LNCaP clone FGC (cell line): ENCODE measurements around the gene ZNF319.

Experiments used
- DNase-seq: peaks from one replicate; pipeline ENCODE4 v3.0.0-alpha.2; 2011; ENCODE audit warnings: low read depth
- H3K4me3 ChIP-seq: 2 replicates; pipeline ENCODE4 v1.5.1; 2011; ENCODE audit warnings: mild to moderate bottlenecking, low read depth, low read length, control low read depth
- CTCF ChIP-seq: IDR thresholded peaks from 2 replicates; pipeline ENCODE4 v1.5.1; 2012; ENCODE audit warnings: mild to moderate bottlenecking; ENCODE audit not compliant: control insufficient read depth, insufficient read depth; ENCODE audit errors: extremely low read depth

ZNF319 gene

GRCh38 chr16:57987441-57988177, 12.9 kb downstream of the ZNF319 start:
- no peak for TF ChIP-seq CTCF
- no peak overlapping the region for H3K4me3 ChIP-seq
- no peak for DNase-seq

- H3K4me3 ChIP-seq = no peak overlapping the region
- TF ChIP-seq CTCF = no peak
- DNase-seq = no peak
Measured at GRCh38 chr16:57986196-57986595, 14.3 kb downstream of the ZNF319 start.

GRCh38 chr16:57985204-57986181, 15.0 kb downstream of the ZNF319 start:
- DNase-seq = no peak
- H3K4me3 ChIP-seq = no peak overlapping the region
- no peak for TF ChIP-seq CTCF

- no peak for TF ChIP-seq CTCF
- no peak for DNase-seq
- H3K4me3 ChIP-seq = no peak overlapping the region
Measured at GRCh38 chr16:57984443-57985203, 15.8 kb downstream of the ZNF319 start.

- no peak overlapping the region for H3K4me3 ChIP-seq
- no peak for DNase-seq
- TF ChIP-seq CTCF = no peak
Measured at GRCh38 chr16:57982385-57982784, 18.1 kb downstream of the ZNF319 start.

GRCh38 chr16:57981636-57982035, 18.8 kb downstream of the ZNF319 start:
- TF ChIP-seq CTCF = no peak
- H3K4me3 ChIP-seq = no peak overlapping the region
- no peak for DNase-seq
